ENCODE data around the gene QTRT2.

QTRT2 gene

GRCh38 chr3:114128231-114128630 is 71.7 kb downstream of the QTRT2 start:
- TF ChIP-seq EZH2phosphoT487 (IDR thresholded peaks at IDR 0.05; ENCODE audit: borderline replicate concordance): no peak
- Histone ChIP-seq H3K36me3 (ENCODE audit: insufficient read depth, low read length) (no peaks in the 10 kb centered on the region), H3K4me3 (ENCODE audit: low read length, poor library complexity, severe bottlenecking) (no peak overlapping the region), H3K9ac (ENCODE audit: low read depth, low read length, poor library complexity, severe bottlenecking) (no peak overlapping the region), H4K20me1 (ENCODE audit: insufficient read depth, low read length, poor library complexity, severe bottlenecking) (no peaks in the 10 kb centered on the region), H3F3A (ENCODE audit: low read depth) (no peaks in the 10 kb centered on the region), H3K4me2 (ENCODE audit: low read depth, low read length, poor library complexity, severe bottlenecking) (no peak overlapping the region), H3K27me3 (ENCODE audit: insufficient read depth, low read length, poor library complexity, severe bottlenecking) (no peaks in the 10 kb centered on the region), H3K4me1 (ENCODE audit: insufficient read depth, low read length, poor library complexity, severe bottlenecking) (no peaks in the 10 kb centered on the region), H3K9me3 (ENCODE audit: insufficient read depth, low read depth, low read length) (no peaks in the 10 kb centered on the region), H3K9me2 (replicated peaks; ENCODE audit: low read depth, low read length) (no peaks in the 10 kb centered on the region), H3K79me2 (ENCODE audit: insufficient read depth, low read length) (no peaks in the 10 kb centered on the region), H2AFZ (ENCODE audit: low read length) (no peak overlapping the region)

- no peaks in the 10 kb centered on the region for H3F3A ChIP-seq (ENCODE audit: low read depth)
- no peaks in the 10 kb centered on the region for H3K9me3 ChIP-seq (ENCODE audit: insufficient read depth, low read depth, low read length)
- H3K4me3 ChIP-seq (ENCODE audit: low read length, poor library complexity, severe bottlenecking): no peak overlapping the region
- no peak overlapping the region for H3K4me2 ChIP-seq (ENCODE audit: low read depth, low read length, poor library complexity, severe bottlenecking)
- H3K27me3 ChIP-seq (ENCODE audit: insufficient read depth, low read length, poor library complexity, severe bottlenecking): no peaks in the 10 kb centered on the region
- H3K9me2 ChIP-seq (replicated peaks; ENCODE audit: low read depth, low read length): no peaks in the 10 kb centered on the region
- no peaks in the 10 kb centered on the region for H3K36me3 ChIP-seq (ENCODE audit: insufficient read depth, low read length)
- no peak overlapping the region for H3K9ac ChIP-seq (ENCODE audit: low read depth, low read length, poor library complexity, severe bottlenecking)
- no peaks in the 10 kb centered on the region for H3K4me1 ChIP-seq (ENCODE audit: insufficient read depth, low read length, poor library complexity, severe bottlenecking)
- no peaks in the 10 kb centered on the region for H4K20me1 ChIP-seq (ENCODE audit: insufficient read depth, low read length, poor library complexity, severe bottlenecking)
- no peaks in the 10 kb centered on the region for H3K79me2 ChIP-seq (ENCODE audit: insufficient read depth, low read length)
- no peak for TF ChIP-seq CTCF (conservative IDR thresholded peaks at IDR 0.05; ENCODE audit: low read length)
- no peak for TF ChIP-seq EZH2phosphoT487 (IDR thresholded peaks at IDR 0.05; ENCODE audit: borderline replicate concordance)
- no peak overlapping the region for H2AFZ ChIP-seq (ENCODE audit: low read length)
Observed at GRCh38 chr3:114128826-114129225, 72.3 kb downstream of the QTRT2 start.

- Histone ChIP-seq H3K36me3 (ENCODE audit: insufficient read depth, low read length) (no peaks in the 10 kb centered on the region), H3K9me3 (ENCODE audit: insufficient read depth, low read depth, low read length) (no peaks in the 10 kb centered on the region), H3K27me3 (ENCODE audit: insufficient read depth, low read length, poor library complexity, severe bottlenecking) (no peaks in the 10 kb centered on the region), H3K79me2 (ENCODE audit: insufficient read depth, low read length) (no peaks in the 10 kb centered on the region), H3K4me3 (ENCODE audit: low read length, poor library complexity, severe bottlenecking) (no peak overlapping the region), H3K4me2 (ENCODE audit: low read depth, low read length, poor library complexity, severe bottlenecking) (no peak overlapping the region), H4K20me1 (ENCODE audit: insufficient read depth, low read length, poor library complexity, severe bottlenecking) (no peaks in the 10 kb centered on the region), H3F3A (ENCODE audit: low read depth) (no peaks in the 10 kb centered on the region), H3K9me2 (replicated peaks; ENCODE audit: low read depth, low read length) (no peaks in the 10 kb centered on the region), H3K9ac (ENCODE audit: low read depth, low read length, poor library complexity, severe bottlenecking) (no peak overlapping the region), H2AFZ (ENCODE audit: low read length) (no peak overlapping the region), H3K4me1 (ENCODE audit: insufficient read depth, low read length, poor library complexity, severe bottlenecking) (no peaks in the 10 kb centered on the region)
- TF ChIP-seq CTCF (conservative IDR thresholded peaks at IDR 0.05; ENCODE audit: low read length): no peak
- no peak for TF ChIP-seq EZH2phosphoT487 (IDR thresholded peaks at IDR 0.05; ENCODE audit: borderline replicate concordance)
Observed at GRCh38 chr3:114132500-114132899, 76.0 kb downstream of the QTRT2 start.

GRCh38 chr3:114133947-114134346 is 77.4 kb downstream of the QTRT2 start:
- H3K27me3 ChIP-seq (ENCODE audit: insufficient read depth, low read length, poor library complexity, severe bottlenecking): no peaks in the 10 kb centered on the region
- no peak overlapping the region for H3K4me2 ChIP-seq (ENCODE audit: low read depth, low read length, poor library complexity, severe bottlenecking)
- no peak overlapping the region for H2AFZ ChIP-seq (ENCODE audit: low read length)
- H3F3A ChIP-seq (ENCODE audit: low read depth): no peaks in the 10 kb centered on the region
- H3K9ac ChIP-seq (ENCODE audit: low read depth, low read length, poor library complexity, severe bottlenecking): no peak overlapping the region
- H3K36me3 ChIP-seq (ENCODE audit: insufficient read depth, low read length): no peaks in the 10 kb centered on the region
- H3K9me3 ChIP-seq (ENCODE audit: insufficient read depth, low read depth, low read length): no peaks in the 10 kb centered on the region
- no peaks in the 10 kb centered on the region for H4K20me1 ChIP-seq (ENCODE audit: insufficient read depth, low read length, poor library complexity, severe bottlenecking)
- no peak overlapping the region for H3K4me3 ChIP-seq (ENCODE audit: low read length, poor library complexity, severe bottlenecking)
- H3K79me2 ChIP-seq (ENCODE audit: insufficient read depth, low read length): no peaks in the 10 kb centered on the region
- H3K9me2 ChIP-seq (replicated peaks; ENCODE audit: low read depth, low read length): no peaks in the 10 kb centered on the region
- H3K4me1 ChIP-seq (ENCODE audit: insufficient read depth, low read length, poor library complexity, severe bottlenecking): no peaks in the 10 kb centered on the region
- TF ChIP-seq CTCF (conservative IDR thresholded peaks at IDR 0.05; ENCODE audit: low read length) (no peak), EZH2phosphoT487 (IDR thresholded peaks at IDR 0.05; ENCODE audit: borderline replicate concordance) (no peak)
